Measurements from ENCODE around the gene CD44.

DNA sequence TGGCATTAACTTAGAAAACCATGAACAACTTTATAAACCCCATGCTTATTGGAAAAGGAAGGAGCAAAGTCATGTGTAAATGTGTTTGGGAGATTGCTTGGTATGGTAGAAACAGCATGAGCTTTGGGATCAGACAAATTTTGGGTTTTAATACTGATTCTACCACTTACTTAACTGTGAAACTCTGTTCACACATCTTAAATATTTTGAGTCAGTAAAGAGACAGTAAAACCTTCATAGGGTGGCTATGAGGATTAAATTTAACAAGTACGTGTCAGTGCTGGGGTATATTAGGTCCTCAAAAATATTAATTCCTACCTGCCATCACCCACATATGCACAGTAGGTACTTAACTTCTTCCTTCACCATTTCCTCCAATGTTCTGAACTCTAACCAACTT is 96.5 kb downstream of the CD44 start:
- TF ChIP-seq TCF7 (IDR thresholded peaks at IDR 0.05; ENCODE audit: borderline replicate concordance) (no peak), CREM (IDR thresholded peaks at IDR 0.05; ENCODE audit: low read depth) (no peak), POLR2AphosphoS5 (IDR thresholded peaks at IDR 0.05; ENCODE audit: low read length) (no peak), JUND (IDR thresholded peaks at IDR 0.05; ENCODE audit: low read depth, low read length) (no peak), YY1 (IDR thresholded peaks at IDR 0.05; ENCODE audit: low read depth, low read length) (no peak), POLR2A (IDR thresholded peaks at IDR 0.05; ENCODE audit: low read depth, low read length) (no peak), NFXL1 (IDR thresholded peaks at IDR 0.05; ENCODE audit: borderline replicate concordance) (no peak)
- TF ChIP-seq, protein P1, sequence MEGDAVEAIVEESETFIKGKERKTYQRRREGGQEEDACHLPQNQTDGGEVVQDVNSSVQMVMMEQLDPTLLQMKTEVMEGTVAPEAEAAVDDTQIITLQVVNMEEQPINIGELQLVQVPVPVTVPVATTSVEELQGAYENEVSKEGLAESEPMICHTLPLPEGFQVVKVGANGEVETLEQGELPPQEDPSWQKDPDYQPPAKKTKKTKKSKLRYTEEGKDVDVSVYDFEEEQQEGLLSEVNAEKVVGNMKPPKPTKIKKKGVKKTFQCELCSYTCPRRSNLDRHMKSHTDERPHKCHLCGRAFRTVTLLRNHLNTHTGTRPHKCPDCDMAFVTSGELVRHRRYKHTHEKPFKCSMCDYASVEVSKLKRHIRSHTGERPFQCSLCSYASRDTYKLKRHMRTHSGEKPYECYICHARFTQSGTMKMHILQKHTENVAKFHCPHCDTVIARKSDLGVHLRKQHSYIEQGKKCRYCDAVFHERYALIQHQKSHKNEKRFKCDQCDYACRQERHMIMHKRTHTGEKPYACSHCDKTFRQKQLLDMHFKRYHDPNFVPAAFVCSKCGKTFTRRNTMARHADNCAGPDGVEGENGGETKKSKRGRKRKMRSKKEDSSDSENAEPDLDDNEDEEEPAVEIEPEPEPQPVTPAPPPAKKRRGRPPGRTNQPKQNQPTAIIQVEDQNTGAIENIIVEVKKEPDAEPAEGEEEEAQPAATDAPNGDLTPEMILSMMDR (IDR thresholded peaks at IDR 0.05 in 2 of 3, conservative IDR thresholded peaks at IDR 0.05 in 1 of 3; ENCODE audit: control insufficient read depth in 2 of 3, extremely low read depth in 1 of 3, insufficient read depth in 1 of 3, low read depth in 3 of 3, low read length in 3 of 3), result no peak

Data from GM12878 (cell line).